HepG2 (cell line): ENCODE data around the gene APC2. TPM values are rescaled to one million over a fixed set of nuclear protein-coding genes. Genes with fewer than 3 reads are reported as not detected.

Source experiments
- AHR ChIP-seq: IDR thresholded peaks from 2 replicates; pipeline ENCODE4 v1.6.1; 2018; ENCODE audit warnings: missing genetic modification reagents, missing compliant biosample characterization
- CEBPB ChIP-seq: IDR thresholded peaks from 2 replicates; pipeline ENCODE4 v1.6.1; 2011; ENCODE audit warnings: low read depth, low read length, improper control_type of control experiment, borderline replicate concordance
- EEA1 ChIP-seq: sonication (generic); formaldehyde crosslinking; IDR thresholded peaks from 2 replicates; pipeline ENCODE4 v1.5.1; 2020; ENCODE audit warnings: mild to moderate bottlenecking, missing genetic modification reagents, borderline replicate concordance
- EHMT2 ChIP-seq: fragments of 200-600 bp; sonication (generic); IDR thresholded peaks from 2 replicates; pipeline ENCODE4 v1.7.0; 2017; ENCODE audit warnings: antibody characterized with exemption, low read depth, low read length, borderline replicate concordance
- KDM2A ChIP-seq: sonication (generic); formaldehyde crosslinking; IDR thresholded peaks from 2 replicates; pipeline ENCODE4 v1.4.0; 2020; ENCODE audit warnings: low read depth, missing genetic modification reagents, borderline replicate concordance
- MEIS1 ChIP-seq: sonication (generic); formaldehyde crosslinking; IDR thresholded peaks from 2 replicates; pipeline ENCODE4 v1.9.0; 2021; ENCODE audit warnings: mild to moderate bottlenecking, missing genetic modification reagents, moderate library complexity, borderline replicate concordance
- MLX ChIP-seq: IDR thresholded peaks from 2 replicates; pipeline ENCODE4 v1.6.1; 2016
- MTA1 ChIP-seq: sonication (generic); formaldehyde crosslinking; IDR thresholded peaks from 2 replicates; pipeline ENCODE4 v1.4.0; 2020; ENCODE audit warnings: missing genetic modification reagents, mild to moderate bottlenecking, borderline replicate concordance
- NCOA5 ChIP-seq: sonication (generic); formaldehyde crosslinking; IDR thresholded peaks from 2 replicates; pipeline ENCODE4 v1.4.0; 2020; ENCODE audit warnings: missing genetic modification reagents
- NFE2L1 ChIP-seq: sonication (generic); formaldehyde crosslinking; IDR thresholded peaks from 2 replicates; pipeline ENCODE4 v1.4.0; 2020; ENCODE audit warnings: missing genetic modification reagents, mild to moderate bottlenecking, borderline replicate concordance
- NFIC ChIP-seq: IDR thresholded peaks from 2 replicates; pipeline ENCODE4 v1.6.1; 2012; ENCODE audit warnings: mild to moderate bottlenecking, low read length, inconsistent platforms
- PAWR ChIP-seq: sonication (generic); formaldehyde crosslinking; IDR thresholded peaks from 2 replicates; pipeline ENCODE4 v1.4.0; 2020; ENCODE audit warnings: missing genetic modification reagents, mild to moderate bottlenecking, borderline replicate concordance
- REL ChIP-seq: sonication (generic); formaldehyde crosslinking; conservative IDR thresholded peaks from 2 replicates; pipeline ENCODE4 v1.8.0; 2022; ENCODE audit warnings: mild to moderate bottlenecking, missing genetic modification reagents, moderate library complexity
- SCMH1 ChIP-seq: sonication (generic); formaldehyde crosslinking; IDR thresholded peaks from 2 replicates; pipeline ENCODE4 v1.9.0; 2021; ENCODE audit warnings: missing genetic modification reagents, mild to moderate bottlenecking, borderline replicate concordance
- SMC3 ChIP-seq: IDR thresholded peaks from 2 replicates; pipeline ENCODE4 v1.6.1; 2011; ENCODE audit warnings: low read length, improper control_type of control experiment
- TFE3 ChIP-seq: IDR thresholded peaks from 2 replicates; pipeline ENCODE4 v1.6.1; 2016
- TOE1 ChIP-seq: sonication (generic); formaldehyde crosslinking; IDR thresholded peaks from 2 replicates; pipeline ENCODE4 v1.4.0; 2020; ENCODE audit warnings: mild to moderate bottlenecking, missing genetic modification reagents
- ZNF232 ChIP-seq: sonication (generic); formaldehyde crosslinking; IDR thresholded peaks from 2 replicates; pipeline ENCODE4 v1.4.0; 2020; ENCODE audit warnings: missing genetic modification reagents, borderline replicate concordance
- ZNF256 ChIP-seq: sonication (generic); formaldehyde crosslinking; conservative IDR thresholded peaks from 2 replicates; pipeline ENCODE4 v1.4.0; 2020; ENCODE audit warnings: missing genetic modification reagents
- ZNF430 ChIP-seq: sonication (generic); formaldehyde crosslinking; IDR thresholded peaks from 2 replicates; pipeline ENCODE4 v1.9.0; 2021; ENCODE audit warnings: mild to moderate bottlenecking, missing genetic modification reagents
- ZNF552 ChIP-seq: sonication (generic); formaldehyde crosslinking; IDR thresholded peaks from 2 replicates; pipeline ENCODE4 v1.9.0; 2022; ENCODE audit warnings: missing genetic modification reagents, mild to moderate bottlenecking, borderline replicate concordance
- ZNF766 ChIP-seq: sonication (generic); formaldehyde crosslinking; IDR thresholded peaks from 2 replicates; pipeline ENCODE4 v1.5.0; 2020; ENCODE audit warnings: missing genetic modification reagents, borderline replicate concordance
- ZNF772 ChIP-seq: sonication (generic); formaldehyde crosslinking; IDR thresholded peaks from 2 replicates; pipeline ENCODE4 v1.5.0; 2020; ENCODE audit warnings: mild to moderate bottlenecking, missing genetic modification reagents
- ZNF788 ChIP-seq: sonication (generic); formaldehyde crosslinking; IDR thresholded peaks from 2 replicates; pipeline ENCODE4 v1.5.0; 2020; ENCODE audit warnings: mild to moderate bottlenecking, missing genetic modification reagents, borderline replicate concordance
- polyA plus RNA-seq, 8 experiments: library from polyadenylated mRNA; depleted of rRNA in 3 of 8; stranded (reverse) in 7 of 8; unstranded in 1 of 8; fragments of >200 nt; fragmentation: Illumina TruSeq in 4 of 8; extraction: Trizol in 4 of 8; gene quantifications; 2 replicates each; pipeline versions ENCODE4 v1.2.1 to v1.2.3, GENCODE V29; 2011 to 2016; ENCODE audit warnings: low read depth in 4 of 8, missing spikeins in 1 of 8, mixed read lengths in 1 of 8; ENCODE audit not compliant: insufficient read depth in 1 of 8
- total RNA-seq, 5 experiments: library from RNA; depleted of rRNA; stranded (reverse); fragments of >200 nt; fragmentation: Illumina TruSeq; extraction: Trizol; gene quantifications; 2 replicates each; pipeline ENCODE4 v1.2.3, GENCODE V29; 2016; ENCODE audit warnings: low read depth in 1 of 5
- TF ChIP-seq, protein P1 (sequence below): sonication (generic); formaldehyde crosslinking; IDR thresholded peaks from 2 replicates; pipeline ENCODE4 v1.9.0; 2022; ENCODE audit warnings: missing genetic modification reagents, mild to moderate bottlenecking, borderline replicate concordance
- TF ChIP-seq, protein P2 (sequence below): sonication (generic); formaldehyde crosslinking; IDR thresholded peaks from 2 replicates; pipeline ENCODE4 v1.8.0; 2022; ENCODE audit warnings: missing genetic modification reagents, low read depth, mild to moderate bottlenecking, borderline replicate concordance

Gene APC2
- total and polyA plus RNA-seq, 2 of the 13 experiments (the other 11 are each of a cell fraction or from before 2014, with no cell fraction given) = 0.08 to 0.22 TPM

GRCh38 chr19:1408300-1409203, 41.4 kb upstream of the APC2 start (continued):
- TF ChIP-seq, protein P1, sequence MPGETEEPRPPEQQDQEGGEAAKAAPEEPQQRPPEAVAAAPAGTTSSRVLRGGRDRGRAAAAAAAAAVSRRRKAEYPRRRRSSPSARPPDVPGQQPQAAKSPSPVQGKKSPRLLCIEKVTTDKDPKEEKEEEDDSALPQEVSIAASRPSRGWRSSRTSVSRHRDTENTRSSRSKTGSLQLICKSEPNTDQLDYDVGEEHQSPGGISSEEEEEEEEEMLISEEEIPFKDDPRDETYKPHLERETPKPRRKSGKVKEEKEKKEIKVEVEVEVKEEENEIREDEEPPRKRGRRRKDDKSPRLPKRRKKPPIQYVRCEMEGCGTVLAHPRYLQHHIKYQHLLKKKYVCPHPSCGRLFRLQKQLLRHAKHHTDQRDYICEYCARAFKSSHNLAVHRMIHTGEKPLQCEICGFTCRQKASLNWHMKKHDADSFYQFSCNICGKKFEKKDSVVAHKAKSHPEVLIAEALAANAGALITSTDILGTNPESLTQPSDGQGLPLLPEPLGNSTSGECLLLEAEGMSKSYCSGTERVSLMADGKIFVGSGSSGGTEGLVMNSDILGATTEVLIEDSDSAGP (CRISPR knock-in tag) = peak; percentile 26; the same call in 1 of the 2 replicates
- TF ChIP-seq TFE3 (no peak), NFE2L1 (CRISPR knock-in tag) (no peak), EHMT2 (no peak), MTA1 (CRISPR knock-in tag) (no peak), NFIC (no peak), ZNF232 (CRISPR knock-in tag) (no peak), ZNF788 (no peak), ZNF772 (CRISPR knock-in tag) (peak; percentile 73; the same call in 1 of the 2 replicates), ZNF430 (peak; percentile 70; the same call in 1 of the 2 replicates), MEIS1 (CRISPR knock-in tag) (no peak), AHR (CRISPR knock-in tag) (no peak), SCMH1 (CRISPR knock-in tag) (no peak), EEA1 (CRISPR knock-in tag) (no peak), MLX (CRISPR knock-in tag) (no peak), ZNF256 (CRISPR knock-in tag) (no peak), KDM2A (CRISPR knock-in tag) (peak; percentile 53; the same call in 1 of the 2 replicates), NCOA5 (CRISPR knock-in tag) (no peak), TOE1 (CRISPR knock-in tag) (no peak), CEBPB (no peak), PAWR (no peak), ZNF766 (CRISPR knock-in tag) (no peak), ZNF552 (CRISPR knock-in tag) (no peak), REL (CRISPR knock-in tag) (0 out of 2 replicates have a peak, but pooled peaks have one; percentile 37), SMC3 (no peak)
- TF ChIP-seq, protein P2, sequence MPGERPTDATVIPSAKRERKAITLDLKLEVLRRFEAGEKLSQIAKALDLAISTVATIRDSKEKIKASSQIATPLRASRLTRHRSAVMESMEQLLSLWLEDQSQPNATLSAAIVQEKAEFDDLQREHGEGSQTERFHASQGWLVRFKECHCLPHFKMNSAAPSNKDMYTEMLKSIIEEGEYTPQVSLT (CRISPR knock-in tag) = no peak
